Eye (tissue), 1 donor: Measurements from ENCODE around the gene APOO.

Experiments used
- DNase-seq: peaks from one replicate; pipeline ENCODE4 v3.0.0-alpha.2; 2015

APOO gene

GRCh38 chrX:23813808-23814207 is 93.9 kb downstream of the APOO start:
- DNase-seq, result no peak

GRCh38 chrX:23811656-23812055 is 96.1 kb downstream of the APOO start:
- DNase-seq, result no peak

- peak; percentile 3 for DNase-seq
Observed at GRCh38 chrX:23811108-23811651, 96.6 kb downstream of the APOO start.

- DNase-seq, result no peak
Observed at GRCh38 chrX:23810279-23810678, 97.5 kb downstream of the APOO start.

DNA sequence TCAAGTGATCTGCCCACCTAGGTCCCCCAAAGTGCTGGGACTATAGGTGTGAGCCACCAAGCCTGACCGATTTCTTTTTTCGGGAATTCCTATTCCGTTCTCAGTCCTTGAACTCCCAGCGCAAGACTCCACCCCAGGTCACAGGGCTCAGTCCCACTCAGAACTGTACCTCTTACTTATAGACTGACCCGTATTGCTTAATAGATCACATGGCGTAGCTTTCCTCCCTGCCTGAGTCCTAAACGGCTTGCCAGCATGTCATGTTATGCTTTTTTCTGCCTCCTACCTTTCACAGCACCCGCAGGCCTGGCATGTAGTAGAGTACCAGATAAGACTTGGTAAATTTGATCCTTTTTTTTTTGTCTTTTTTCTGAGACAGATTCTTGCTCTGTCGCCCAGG is 102.3 kb downstream of the APOO start:
- DNase-seq, result no peak

DNA sequence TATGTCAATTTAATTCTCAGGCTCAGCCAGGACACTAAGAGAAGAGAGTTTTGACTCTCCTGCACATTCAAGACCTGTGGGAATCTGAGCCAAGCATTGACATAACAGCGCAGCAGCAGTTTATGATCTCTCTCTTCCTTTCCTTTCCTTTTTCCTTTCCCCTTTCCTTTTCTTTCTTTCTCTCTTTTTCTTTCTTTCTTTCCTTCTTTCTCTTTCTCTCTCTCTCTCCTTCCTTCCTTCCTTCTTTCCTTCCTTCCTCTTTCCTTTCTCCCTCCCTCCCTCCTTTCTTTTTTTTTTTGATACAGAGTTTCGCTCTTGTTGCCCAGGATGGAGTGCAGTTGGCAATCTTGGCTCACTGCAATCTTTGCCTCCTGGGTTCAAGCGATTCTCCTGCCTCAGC is 103.2 kb downstream of the APOO start:
- no peak for DNase-seq

- no peak for DNase-seq
Observed at GRCh38 chrX:23803931-23804381, 103.8 kb downstream of the APOO start.

DNA sequence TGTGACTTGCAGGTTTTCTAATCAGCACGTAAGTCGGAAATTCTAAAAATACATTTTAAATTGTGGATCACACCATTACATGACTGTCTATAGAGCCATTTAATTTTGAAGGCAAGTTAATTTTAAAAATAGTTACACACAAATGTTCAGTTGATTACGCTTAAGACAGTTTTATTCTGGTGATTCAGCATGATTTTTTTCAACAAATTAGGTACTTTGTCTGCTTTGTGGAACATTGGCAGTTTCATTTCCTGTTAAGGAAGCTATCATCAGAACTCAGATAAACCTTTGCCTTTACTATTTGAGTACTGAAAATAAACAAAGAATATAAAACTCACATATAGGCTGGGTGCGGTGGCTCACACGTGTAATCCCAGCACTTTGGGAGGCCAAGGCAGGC is 105.3 kb downstream of the APOO start:
- no peak for DNase-seq

- DNase-seq, result no peak
Observed at GRCh38 chrX:23799469-23800065, 108.2 kb downstream of the APOO start.

DNA sequence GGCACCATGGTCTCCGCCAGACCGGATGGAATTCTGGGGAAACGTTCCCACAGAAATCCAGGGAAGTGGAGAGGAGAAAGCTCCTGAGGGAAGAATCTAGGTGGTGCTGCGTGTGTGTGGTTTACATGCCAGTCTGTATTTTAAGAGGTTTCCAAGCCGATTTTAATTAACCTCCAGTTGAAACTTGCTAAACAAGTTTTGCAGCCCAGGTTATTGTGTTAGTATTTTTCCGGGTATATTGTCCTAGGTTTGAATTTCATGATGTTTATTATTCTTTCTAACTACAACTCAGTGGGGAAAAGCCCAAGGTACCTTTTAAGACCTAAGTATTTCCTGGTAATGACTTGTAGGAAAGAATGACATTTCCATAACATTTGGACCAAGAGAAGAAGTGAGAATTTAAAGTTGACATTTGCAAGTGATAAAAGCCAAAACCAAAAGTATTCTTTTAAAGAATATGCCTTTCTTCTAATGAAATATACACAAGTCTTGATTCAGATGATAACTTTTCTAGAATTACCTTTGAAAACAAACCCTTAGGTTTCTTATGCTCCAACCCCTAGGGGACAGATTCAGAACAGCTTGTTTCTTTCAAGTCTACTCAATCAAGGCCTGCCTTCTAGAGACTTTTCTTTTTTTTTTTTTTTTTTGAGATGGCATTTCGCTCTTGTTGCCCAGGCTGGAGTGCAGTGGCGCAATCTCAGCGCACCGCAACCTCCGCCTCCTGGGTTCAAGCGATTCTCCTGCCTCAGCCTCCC is 110.2 kb downstream of the APOO start:
- no peak for DNase-seq

- DNase-seq, result no peak
Observed at GRCh38 chrX:23795221-23795620, 112.5 kb downstream of the APOO start.

- peak; percentile 74 for DNase-seq
Observed at GRCh38 chrX:23792861-23793553, 114.7 kb downstream of the APOO start.

DNA sequence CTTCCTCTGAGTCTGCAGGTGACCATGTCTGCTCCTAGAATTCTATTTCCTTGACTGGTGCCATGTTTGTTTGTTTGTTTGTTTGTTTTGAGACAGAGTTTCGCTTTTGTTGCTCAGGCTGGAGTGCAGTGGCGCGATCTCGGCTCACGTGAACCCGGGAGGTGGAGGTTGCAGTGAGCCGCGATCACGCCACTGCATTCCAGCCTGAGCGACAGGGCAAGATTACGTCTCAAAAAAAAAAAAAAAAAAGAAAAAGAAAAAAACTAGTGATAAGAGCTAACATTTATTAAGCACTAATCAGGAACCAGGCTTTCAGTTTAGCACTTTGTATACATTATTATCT is 117.6 kb downstream of the APOO start:
- no peak for DNase-seq

GRCh38 chrX:23789386-23790154 is 118.2 kb downstream of the APOO start:
- peak; percentile 65 for DNase-seq

GRCh38 chrX:23788946-23789345 is 118.8 kb downstream of the APOO start:
- DNase-seq, result no peak

DNA sequence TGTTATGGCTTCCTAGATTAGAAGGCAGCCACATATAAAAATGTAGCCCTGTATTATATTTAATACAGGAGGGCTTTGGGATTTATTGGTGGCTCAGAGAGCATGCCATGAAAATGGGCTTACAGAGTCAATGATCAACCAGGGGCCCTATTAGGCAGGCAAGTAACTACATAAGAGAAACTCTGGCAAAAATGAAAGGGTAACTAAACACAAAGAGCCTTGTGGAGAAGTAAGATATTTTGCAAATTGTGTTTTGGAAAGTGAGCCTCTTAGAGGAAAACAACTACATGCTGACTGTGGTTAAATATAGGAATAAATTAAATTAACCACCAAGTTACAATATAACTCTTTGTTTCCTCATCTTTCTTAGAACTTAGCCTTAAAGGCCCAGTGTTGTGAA is 119.2 kb downstream of the APOO start:
- no peak for DNase-seq

DNA sequence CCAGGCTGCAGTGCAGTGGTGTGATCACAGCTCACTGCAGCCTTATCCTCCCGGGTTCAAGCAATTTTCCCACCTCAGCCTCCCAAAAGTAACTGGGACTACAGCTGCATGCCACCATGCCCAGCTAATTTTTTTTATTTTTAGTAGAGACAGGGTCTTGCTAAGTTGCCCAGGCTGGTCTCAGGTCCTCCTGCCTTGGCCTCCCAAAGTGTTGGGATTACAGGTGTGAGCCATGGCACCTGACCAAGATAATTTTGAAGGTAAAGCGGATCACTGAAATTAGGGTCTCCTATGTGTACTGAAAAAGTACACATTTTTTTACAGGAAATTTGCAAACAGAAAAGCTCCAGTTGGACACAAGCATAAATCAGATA is 120.0 kb downstream of the APOO start:
- DNase-seq, result no peak

DNA sequence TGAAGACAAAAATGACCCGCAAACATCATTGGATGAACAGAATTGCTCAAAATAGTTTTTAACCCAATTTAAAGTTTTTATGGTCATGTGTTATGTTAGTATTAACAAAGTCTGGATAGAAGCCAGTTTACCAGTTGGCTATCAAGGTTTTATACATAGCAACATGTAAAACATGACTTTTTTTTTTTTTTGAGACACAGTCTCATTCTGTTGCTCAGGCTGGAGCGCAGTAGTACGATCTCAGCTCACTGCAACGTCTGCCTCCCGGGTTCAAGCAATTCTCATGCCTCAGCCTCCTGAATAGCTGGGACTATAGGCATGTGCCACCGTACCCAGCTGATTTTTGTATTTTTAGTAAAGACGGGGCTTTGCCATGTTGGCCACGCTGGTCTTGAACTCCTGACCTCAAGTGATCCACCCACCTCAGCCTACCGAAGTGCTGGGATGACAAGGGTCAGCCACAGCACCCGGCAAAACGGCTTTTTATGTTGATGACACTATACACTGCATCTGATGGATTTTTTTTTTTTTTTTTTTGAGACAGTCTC is 121.4 kb downstream of the APOO start:
- no peak for DNase-seq

GRCh38 chrX:23785580-23785979 is 122.2 kb downstream of the APOO start:
- DNase-seq, result no peak

DNA sequence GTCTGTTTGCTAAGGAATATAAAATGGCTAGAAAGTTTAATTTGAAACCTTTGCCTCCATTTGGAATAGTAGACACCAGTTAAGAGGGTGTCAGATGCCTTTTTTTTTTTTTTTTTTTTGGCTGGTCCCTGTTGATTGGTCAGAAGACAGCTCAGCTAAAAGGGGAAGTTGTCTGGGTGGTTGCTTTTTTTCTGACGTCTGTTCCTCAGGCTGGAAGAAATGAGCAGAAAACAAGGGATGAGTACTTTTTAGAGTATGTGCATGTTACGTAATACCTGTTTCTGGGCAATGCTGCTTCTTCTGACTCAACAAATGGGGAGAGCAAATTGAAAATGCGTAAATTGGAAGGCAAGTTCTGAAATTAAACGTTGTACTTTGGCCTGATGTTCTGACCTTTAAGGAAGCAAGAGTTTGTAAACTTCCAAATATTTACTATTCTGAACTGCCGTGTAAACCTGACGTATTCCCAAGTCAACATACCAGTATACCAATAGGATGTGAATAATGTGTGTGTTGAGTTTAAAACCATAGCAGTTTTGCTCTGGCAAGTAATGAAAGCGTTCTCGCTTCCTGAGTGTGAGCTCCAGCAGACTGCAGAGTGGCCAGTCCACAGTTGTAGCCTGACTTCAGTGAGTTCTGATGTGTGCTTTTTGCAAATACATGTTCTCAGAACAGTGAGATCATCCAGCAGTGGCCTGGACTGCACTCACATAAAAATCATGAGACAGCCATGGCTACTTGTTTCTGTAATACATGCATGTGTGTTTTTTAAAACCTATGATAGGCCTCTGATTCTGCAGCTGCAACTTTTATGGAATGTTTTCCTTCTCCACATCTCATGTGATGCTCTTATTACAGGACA is 123.0 kb downstream of the APOO start:
- no peak for DNase-seq

GRCh38 chrX:23783589-23784469 is 123.9 kb downstream of the APOO start:
- DNase-seq, result peak; percentile 44
